Neuron (in vitro differentiated cells): Measurements from ENCODE around the gene CD48.

Experiments
- H2AFZ ChIP-seq: one replicate; pipeline ENCODE4 v1.6.1; 2013; ENCODE audit warnings: low read depth, mild to moderate bottlenecking, inconsistent platforms, low read length, moderate library complexity
- H3K27me3 ChIP-seq: one replicate; pipeline ENCODE4 v1.6.1; 2013; ENCODE audit warnings: low read length; ENCODE audit not compliant: insufficient read depth
- H3K36me3 ChIP-seq: one replicate; pipeline ENCODE4 v1.6.1; 2013; ENCODE audit warnings: low read length; ENCODE audit not compliant: insufficient read depth
- H3K4me1 ChIP-seq: one replicate; pipeline ENCODE4 v1.6.1; 2013; ENCODE audit warnings: low read length; ENCODE audit not compliant: insufficient read depth
- H3K4me3 ChIP-seq: 2 replicates; pipeline ENCODE4 v1.5.1; 2013; ENCODE audit warnings: mild to moderate bottlenecking, low read length, moderate library complexity
- H3K9me3 ChIP-seq: one replicate; pipeline ENCODE4 v1.6.1; 2013; ENCODE audit warnings: low read length

Gene CD48

GRCh38 chr1:160633330-160633903, 78.2 kb downstream of the CD48 start:
- Histone ChIP-seq H3K4me1 (no peaks in the 10 kb centered on the region), H2AFZ (no peak overlapping the region), H3K36me3 (no peaks in the 10 kb centered on the region), H3K4me3 (no peak overlapping the region), H3K27me3 (no peaks in the 10 kb centered on the region), H3K9me3 (no peaks in the 10 kb centered on the region)

DNA sequence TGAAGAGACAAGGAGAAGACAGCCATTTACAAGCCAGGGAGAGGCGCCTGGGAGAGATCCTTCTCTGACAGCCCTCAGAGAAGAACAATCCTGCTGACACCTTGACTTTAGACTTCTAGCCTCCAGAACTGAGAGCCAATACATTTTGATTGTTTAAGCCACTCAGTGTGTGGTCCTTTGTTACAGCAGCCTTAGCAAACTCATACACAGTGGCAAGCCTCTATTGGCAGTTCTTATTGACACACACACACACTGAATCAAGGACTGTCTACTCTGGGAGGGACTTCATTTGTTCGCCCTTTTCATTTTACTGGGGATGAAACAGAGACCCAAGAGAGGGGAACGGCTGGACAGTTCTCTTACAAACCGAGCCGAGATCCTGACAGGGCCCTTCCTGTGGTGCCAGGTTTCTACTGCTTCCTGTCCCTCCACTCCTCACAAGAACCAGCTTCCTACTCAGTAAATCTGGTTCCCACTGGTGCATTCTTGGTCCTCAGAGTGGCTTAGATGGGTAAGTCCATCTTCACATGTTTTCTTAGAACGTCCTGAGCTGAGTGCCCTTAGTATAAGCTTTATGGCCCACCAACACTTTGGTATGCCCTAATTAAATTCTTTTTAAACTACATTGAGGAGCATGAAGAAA, 79.5 kb downstream of the CD48 start:
- Histone ChIP-seq H3K4me3 (no peak overlapping the region), H2AFZ (no peak overlapping the region), H3K27me3 (no peaks in the 10 kb centered on the region), H3K36me3 (no peaks in the 10 kb centered on the region), H3K9me3 (no peaks in the 10 kb centered on the region), H3K4me1 (no peaks in the 10 kb centered on the region)

GRCh38 chr1:160630523-160631451, 80.8 kb downstream of the CD48 start:
- H3K9me3 ChIP-seq, result no peaks in the 10 kb centered on the region
- no peaks in the 10 kb centered on the region for H3K4me1 ChIP-seq
- H3K27me3 ChIP-seq, result no peaks in the 10 kb centered on the region
- no peaks in the 10 kb centered on the region for H3K36me3 ChIP-seq
- no peak overlapping the region for H3K4me3 ChIP-seq
- no peak overlapping the region for H2AFZ ChIP-seq

GRCh38 chr1:160629286-160630210, 82.1 kb downstream of the CD48 start:
- Histone ChIP-seq H3K4me1 (no peaks in the 10 kb centered on the region), H3K36me3 (no peaks in the 10 kb centered on the region), H2AFZ (no peak overlapping the region), H3K4me3 (no peak overlapping the region), H3K27me3 (no peaks in the 10 kb centered on the region), H3K9me3 (no peaks in the 10 kb centered on the region)

DNA sequence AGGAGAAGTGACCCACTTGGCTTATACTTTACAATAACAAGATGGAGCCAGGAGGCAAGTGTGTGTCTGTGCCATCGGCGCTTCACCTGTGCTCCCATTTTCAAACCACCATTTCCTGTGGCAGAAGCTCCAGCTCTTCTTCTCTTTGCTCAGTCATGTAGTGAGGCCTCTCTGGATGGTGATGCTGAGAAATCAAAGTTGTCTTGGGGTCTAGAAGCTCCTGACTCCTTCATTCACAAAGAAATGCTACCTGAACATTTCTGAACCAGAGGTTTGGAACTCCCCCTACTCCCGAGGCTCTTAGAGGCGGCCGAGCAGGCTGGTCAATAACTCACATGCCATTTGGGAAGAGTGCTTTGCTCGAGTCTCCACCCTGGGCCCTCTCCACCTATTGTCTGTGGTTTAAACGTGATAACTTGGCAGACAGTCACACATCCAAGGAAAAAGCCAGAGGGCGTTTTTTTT, 82.8 kb downstream of the CD48 start:
- Histone ChIP-seq H3K36me3 (no peaks in the 10 kb centered on the region), H3K27me3 (no peaks in the 10 kb centered on the region), H3K4me1 (no peaks in the 10 kb centered on the region), H3K9me3 (no peaks in the 10 kb centered on the region), H3K4me3 (no peak overlapping the region), H2AFZ (no peak overlapping the region)
